Measurements from ENCODE around the gene GXYLT1.
"Not testable (repeated sequence)": the region's sequence is repeated elsewhere in the genome, so short reads cannot be mapped to it uniquely, and the experiment has no call there.

Gene GXYLT1, protein sequence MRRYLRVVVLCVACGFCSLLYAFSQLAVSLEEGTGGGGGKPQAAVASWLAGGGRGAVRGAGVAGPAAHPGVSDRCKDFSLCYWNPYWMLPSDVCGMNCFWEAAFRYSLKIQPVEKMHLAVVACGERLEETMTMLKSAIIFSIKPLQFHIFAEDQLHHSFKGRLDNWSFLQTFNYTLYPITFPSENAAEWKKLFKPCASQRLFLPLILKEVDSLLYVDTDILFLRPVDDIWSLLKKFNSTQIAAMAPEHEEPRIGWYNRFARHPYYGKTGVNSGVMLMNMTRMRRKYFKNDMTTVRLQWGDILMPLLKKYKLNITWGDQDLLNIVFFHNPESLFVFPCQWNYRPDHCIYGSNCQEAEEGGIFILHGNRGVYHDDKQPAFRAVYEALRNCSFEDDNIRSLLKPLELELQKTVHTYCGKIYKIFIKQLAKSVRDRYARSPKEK

DNA sequence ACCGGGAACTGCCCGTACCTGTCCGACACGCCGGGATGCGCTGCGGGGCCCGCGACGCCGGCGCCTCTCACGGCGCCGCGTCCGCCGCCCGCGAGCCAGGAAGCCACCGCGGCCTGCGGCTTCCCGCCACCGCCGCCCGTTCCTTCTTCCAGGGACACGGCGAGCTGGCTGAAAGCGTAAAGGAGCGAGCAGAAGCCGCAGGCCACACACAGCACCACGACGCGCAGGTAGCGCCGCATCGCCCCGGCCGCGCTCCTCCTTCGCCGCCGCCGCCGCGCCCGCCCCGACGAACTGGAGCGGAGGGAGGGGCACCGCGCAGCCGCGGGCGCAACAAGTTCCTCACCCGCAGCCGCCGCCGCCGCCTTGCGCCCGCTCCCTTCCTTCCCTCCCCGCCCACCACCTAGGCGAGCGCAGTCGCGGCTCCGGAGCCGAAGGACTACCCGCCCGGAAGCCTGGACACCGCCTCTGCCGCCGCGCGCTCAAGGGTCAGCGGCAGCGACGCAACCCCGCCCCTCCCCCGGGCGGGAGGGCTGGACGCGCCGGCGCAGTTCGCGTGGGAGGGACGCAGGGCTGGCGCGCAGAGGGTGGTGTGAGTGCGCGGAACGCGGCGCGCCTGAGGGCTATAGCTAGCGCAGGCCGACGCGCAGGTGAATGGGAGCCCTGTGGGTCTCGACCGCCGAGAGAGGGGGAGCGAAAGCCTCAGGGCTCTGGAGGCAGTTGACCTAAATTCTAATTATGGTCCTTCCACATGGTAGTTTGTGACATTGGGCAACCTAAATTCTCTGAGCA, at the start of gene GXYLT1:
GXYLT1 (minus strand) TSS at position 467 of the 789 bp plus-strand sequence; CDS start at position 239, 228 bp downstream.
- peak; percentile 65 to 83 (median 73) for DNase-seq (ENCODE audit: low read depth in 3 of 3)

- DNase-seq (ENCODE audit: low read depth in 3 of 3), result no peak
Observed at GRCh38 chr12:42192686-42193085, 48.0 kb upstream of the GXYLT1 start.

DNA sequence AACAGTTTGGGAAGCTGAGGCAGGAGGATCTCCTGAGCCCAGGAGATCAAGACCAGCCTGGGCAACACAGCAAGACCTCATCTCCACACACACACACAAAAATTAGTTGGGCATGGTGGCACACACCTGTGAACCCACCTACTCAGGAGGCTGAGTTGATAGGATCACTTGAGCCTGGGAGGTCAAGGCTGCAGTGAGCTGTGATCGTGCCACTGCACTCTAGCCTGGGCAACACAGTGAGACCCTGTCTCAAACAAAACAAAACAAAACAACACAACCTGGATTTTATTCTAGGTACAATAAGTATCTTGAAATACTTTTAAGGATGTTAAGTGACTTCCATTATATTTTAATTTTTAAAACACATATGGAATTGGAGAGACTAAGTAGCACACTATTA, 47.6 kb upstream of the GXYLT1 start:
- no peak for DNase-seq (ENCODE audit: low read depth in 3 of 3)

DNA sequence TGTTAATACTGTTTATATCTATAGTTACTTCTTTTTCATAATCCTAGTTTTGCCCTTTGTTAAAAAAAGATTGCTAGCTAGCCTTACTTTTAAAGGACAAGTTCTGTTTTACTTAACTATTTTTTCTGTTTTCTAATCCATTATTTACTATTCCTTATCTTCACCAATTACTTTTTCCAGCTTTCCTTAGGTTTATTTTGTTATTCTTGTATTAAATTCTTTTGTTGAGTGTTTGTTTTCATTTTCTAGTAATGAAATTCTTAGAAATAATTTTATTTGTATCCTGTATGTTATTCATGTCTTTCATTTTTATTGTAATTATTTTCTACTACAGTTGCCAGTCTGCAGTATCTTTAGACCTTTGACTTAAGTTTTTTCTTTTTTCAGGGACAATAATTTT, 45.7 kb upstream of the GXYLT1 start:
- no peak for DNase-seq (ENCODE audit: low read depth in 3 of 3)

- DNase-seq (ENCODE audit: low read depth in 3 of 3), result not testable (repeated sequence)
Observed at GRCh38 chr12:42188275-42188674, 43.6 kb upstream of the GXYLT1 start.

DNA sequence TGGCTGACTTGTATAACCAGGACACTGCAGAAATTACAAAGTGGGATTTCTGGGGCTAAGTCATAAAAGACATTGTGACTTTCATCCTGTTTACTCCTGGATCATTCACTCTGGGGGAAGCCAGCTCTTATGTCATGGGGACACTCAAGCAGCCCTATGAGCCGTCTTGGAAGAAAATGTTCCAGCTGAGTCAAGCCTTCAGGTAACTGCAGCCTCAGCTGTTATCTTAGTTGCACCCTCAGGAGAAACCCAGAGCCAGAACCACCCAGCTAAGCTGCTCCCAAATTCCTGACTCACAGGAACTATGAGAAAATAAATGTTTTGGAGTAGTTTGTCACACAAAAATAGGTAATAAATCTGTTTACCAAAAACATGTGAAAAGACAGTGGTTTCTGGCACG, 43.1 kb upstream of the GXYLT1 start:
- no peak for DNase-seq (ENCODE audit: low read depth in 3 of 3)

DNA sequence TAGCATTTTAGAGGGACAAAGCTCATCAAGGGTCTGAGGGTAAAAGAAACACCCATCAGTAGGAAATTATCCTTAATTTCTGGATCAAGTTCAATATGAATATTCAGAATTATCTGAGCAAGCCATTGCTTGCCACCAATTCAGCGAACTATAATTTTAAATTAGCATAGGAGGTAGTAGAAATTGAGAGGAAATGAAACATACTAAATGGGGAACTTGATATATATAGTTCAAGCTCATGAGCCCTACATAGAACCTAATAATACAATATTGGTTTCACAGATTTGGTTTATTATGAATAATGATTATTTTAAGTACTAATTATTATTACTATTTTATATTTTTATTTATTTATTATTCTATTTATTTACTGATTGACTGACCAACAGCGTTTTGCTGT, 42.1 kb upstream of the GXYLT1 start:
- no peak for DNase-seq (ENCODE audit: low read depth in 3 of 3)

DNA sequence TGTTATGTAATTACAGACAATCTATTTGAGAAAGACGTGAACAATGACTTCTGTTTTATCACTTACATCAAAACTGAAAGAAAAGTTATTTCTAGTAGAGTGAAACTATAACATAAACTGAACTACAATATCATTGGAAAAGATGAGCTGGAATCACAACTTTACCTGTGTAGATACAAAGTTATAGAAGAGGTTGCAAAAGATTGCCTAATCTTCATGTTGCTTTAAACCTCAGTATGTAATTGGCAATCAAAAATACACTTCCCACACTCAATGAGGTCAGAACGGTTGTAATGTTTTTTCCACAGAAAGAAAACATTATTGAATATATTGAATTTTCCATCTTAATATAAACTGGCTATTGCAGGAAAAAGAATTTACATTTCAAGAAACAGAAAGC, 37.7 kb upstream of the GXYLT1 start:
- no peak for DNase-seq (ENCODE audit: low read depth in 3 of 3)

DNA sequence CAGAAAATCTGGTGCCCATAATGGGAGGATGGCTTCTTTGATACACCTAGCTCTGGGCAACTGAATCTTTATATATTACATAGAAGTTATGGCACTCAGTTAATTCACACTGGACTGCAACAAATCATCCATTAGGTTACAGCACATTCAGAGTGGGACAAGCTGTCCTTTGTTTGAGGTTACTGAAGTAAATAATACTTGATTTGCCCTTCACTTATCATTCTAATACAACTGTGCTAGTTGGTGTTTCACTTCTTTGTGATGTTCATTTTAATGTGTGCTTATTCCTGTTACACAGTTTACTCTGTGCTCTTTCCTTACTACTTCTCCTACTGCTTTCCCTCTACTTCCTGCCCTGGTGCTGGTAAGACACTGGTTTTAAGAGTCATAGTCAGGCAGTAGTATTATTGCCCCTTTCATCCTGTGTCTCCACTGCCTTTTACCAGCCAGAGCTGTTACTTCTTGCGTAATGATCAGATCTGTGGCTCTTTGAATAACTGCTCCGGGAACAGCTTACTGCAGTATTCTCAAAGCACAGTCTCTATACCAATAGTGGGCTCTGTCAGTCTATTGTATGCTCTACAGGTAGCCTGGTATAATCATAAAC, 36.4 kb upstream of the GXYLT1 start:
- no peak for DNase-seq (ENCODE audit: low read depth in 3 of 3)

DNA sequence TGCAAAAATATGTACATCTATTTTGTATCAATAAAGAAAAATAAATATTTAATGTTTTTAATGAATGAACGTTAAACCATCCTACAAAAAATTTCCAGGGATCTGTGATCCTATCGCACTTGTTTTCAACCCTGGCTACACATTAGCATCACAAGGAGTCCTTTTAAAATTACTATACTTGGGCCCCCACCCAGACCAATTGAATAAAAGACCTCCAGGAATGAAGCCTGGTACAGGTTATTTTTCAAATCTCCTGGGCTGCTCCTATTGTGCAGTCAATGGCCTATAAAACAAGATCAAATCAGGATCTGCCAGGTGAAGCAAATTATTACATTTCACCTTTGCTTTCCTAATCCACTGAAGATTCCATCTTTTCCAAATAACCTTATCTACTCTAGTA, 33.4 kb upstream of the GXYLT1 start:
- no peak for DNase-seq (ENCODE audit: low read depth in 3 of 3)

- no peak for DNase-seq (ENCODE audit: low read depth in 3 of 3)
Observed at GRCh38 chr12:42174978-42175377, 30.3 kb upstream of the GXYLT1 start.

- DNase-seq (ENCODE audit: low read depth in 3 of 3), result no peak
Observed at GRCh38 chr12:42173961-42174521, 29.4 kb upstream of the GXYLT1 start.

- DNase-seq (ENCODE audit: low read depth in 3 of 3), result no peak
Observed at GRCh38 chr12:42172441-42173210, 28.0 kb upstream of the GXYLT1 start.

DNA sequence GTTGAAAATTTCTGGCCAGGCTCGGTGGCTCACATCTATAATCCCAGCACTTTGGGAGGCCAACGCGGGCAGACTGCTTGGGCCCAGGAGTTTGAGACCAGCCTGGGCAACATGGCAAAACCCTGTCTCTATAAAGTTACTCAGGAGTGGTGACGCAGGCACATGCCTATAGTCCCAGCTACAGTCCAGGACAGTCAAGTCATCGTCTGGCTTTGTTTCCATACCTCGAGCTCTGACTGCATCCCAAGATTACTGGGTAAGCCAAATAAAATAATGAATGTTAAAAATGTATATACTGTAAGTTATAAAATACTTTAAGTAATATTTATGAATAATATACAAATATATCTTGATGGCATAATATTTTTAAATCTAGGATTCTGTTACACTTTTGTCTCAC, 23.0 kb upstream of the GXYLT1 start:
- DNase-seq (ENCODE audit: low read depth in 3 of 3), result no peak

DNA sequence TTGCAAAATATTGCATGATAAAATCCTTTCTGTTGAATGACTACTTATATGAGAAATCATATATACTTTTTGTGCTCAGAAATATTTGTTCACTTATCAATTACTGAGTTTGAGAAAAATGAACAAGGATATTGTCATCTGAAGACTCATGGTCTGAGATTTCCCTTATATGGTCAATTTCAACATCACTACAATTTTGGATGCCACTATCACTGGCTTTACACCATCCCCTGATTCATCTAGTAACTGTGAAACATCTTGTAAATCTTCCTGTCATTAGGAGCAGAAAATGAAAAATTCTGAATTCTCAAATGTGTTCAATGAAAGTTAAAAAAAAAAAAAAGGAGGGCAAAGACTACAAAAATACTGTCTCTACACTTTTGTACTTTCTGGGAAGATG, 21.8 kb upstream of the GXYLT1 start:
- no peak for DNase-seq (ENCODE audit: low read depth in 3 of 3)

- DNase-seq (ENCODE audit: low read depth in 3 of 3), result no peak
Observed at GRCh38 chr12:42163913-42164312, 19.2 kb upstream of the GXYLT1 start.

DNA sequence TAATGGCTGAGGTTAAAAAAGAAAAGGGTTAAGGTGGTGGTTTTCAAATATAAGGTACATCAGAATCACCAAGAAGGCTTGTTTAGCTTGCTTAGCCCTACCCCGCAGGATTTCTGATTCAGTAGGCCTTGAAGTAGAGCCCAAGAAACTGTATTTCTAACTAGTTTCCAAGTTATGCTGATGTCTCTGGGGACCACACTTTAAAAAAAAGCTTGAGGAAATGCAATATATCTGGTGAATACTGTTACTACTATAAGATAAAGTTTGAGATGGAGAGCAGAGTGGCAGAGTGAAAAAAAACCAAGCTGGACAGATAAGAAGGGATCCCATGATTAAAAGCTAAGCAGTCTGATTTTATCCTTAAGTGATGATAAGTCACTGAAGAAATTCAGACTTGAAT, 18.3 kb upstream of the GXYLT1 start:
- DNase-seq (ENCODE audit: low read depth in 3 of 3), result no peak

GRCh38 chr12:42162193-42162592, 17.5 kb upstream of the GXYLT1 start:
- no peak for DNase-seq (ENCODE audit: low read depth in 3 of 3)

- DNase-seq (ENCODE audit: low read depth in 3 of 3), result no peak
Observed at GRCh38 chr12:42161529-42161928, 16.9 kb upstream of the GXYLT1 start.

GRCh38 chr12:42156232-42156631, 11.6 kb upstream of the GXYLT1 start:
- no peak for DNase-seq (ENCODE audit: low read depth in 3 of 3)

DNA sequence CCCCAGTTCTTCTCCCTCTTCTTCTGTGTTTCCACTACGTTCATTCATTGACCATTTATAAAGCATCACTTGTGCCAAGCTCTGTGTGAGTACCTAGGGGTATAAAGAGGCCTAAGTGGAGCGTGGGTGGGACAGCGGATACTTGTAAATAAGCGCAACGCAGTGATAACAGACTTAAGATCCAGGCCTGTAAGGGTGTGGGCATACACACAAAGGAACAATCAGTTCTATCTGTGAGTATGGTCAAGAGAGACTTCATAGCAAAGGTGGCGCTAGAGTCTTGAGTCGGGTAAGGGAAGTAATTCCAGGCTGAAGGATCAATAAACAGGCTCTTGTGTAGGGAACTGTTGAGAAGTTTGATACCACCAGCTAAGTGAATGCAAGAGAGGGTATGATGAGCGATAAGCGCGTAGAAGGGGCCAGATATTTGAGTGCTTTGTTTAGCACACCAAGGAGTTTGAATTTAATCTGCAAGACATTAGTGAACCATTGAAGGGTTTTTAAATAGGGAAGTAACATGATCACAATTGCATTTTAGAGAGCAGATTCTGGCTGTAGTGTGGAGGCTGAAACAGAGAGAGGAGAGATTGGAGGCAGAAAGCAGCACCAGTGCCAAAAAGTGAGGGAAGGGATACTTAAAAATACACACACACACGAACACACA, 1.0 kb upstream of the GXYLT1 start:
- DNase-seq (ENCODE audit: low read depth in 3 of 3), result no peak
